Hematopoietic multipotent progenitor cell treated with erythropoietin and hydrocortisone succinate and interleukin-3 and kit ligand, for 4 days (in vitro differentiated cells): ENCODE measurements around the gene BNIP1.

Experiments
- DNase-seq: peaks from one replicate; pipeline ENCODE4 v3.0.0-alpha.2; 2015

BNIP1 gene

DNA sequence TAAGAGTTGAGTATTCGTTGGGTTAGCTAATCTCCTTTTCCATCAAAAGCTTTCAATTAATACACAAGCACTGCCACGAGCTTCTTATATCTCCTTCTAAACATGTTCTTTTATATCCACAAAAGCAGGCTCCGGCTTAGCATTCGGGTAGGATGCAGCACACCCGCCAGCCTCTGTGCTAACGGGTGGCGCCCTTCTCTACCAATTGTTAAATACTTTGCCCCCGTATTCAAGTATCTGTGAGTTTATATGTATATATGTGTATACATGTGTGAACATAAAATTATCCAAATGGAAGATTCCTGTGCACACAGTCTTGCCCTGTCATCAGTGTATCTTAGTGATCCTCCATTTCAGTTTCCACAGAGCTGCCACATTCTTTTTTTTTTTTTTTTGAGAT, 27.8 kb downstream of the BNIP1 start:
- DNase-seq: no peak

DNA sequence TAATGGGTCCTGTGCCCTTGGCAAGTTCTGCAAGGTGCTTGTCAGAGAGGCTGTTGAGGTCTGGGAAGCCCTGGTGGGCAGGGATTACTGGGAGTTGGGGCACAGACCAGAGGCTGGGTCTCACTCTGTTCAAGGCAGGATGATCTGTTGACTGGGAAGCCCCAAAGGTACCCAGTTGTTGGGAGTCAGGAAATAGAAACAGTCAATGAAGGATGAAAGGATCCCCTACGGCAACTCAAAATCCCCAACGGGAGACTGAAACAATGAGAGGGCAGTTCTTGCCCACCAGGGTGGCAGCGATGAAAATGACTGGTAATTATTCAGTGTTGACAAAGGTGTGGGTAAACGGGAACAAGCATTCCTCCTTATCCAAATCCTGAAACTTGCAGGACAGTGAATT, 31.2 kb downstream of the BNIP1 start:
- no peak for DNase-seq

DNA sequence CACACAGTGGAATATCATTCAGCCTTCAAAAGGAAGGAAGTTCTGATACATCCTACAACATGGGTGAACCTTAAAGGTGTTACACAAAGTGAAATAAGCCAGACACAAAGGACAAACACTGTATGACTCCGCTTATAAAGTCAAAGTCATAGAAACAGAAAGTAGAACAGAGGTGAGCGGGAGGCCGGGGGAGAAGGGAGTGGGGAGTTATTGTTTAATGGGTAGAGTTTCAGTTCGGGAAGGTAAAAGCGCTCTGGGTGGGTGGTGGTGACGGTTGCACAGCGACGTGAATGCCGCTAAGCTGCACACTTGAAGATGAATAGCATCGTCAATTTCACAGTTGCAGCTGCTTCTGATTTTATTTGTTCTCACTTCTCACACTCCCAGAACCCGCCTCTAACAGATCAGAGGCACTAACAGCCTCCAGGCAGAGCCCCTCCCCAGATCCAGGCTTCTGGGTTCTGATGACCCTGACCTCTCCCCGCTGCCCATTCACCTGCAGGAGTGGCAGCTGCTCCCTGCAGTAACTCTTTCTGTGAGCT, 34.1 kb downstream of the BNIP1 start:
- no peak for DNase-seq

DNA sequence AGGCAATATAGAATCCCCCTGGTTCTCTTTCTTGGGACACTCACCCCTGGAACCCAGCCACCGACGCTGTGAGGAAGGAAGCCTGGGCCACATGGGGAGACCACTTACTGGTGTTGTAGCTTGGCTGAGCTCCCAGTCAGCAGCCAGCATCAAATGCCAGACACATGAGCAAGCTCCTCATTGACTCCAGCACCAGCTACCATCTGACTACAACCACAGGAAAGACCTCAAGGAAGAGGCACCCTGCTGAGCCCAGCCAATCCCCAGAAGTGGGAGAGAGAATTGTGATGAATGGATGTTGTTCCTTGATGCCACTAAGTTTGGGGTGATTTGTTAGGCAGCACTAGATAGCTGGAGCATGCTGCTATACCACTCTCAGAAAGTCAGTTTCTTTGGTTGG, 36.0 kb downstream of the BNIP1 start:
- DNase-seq: no peak

DNA sequence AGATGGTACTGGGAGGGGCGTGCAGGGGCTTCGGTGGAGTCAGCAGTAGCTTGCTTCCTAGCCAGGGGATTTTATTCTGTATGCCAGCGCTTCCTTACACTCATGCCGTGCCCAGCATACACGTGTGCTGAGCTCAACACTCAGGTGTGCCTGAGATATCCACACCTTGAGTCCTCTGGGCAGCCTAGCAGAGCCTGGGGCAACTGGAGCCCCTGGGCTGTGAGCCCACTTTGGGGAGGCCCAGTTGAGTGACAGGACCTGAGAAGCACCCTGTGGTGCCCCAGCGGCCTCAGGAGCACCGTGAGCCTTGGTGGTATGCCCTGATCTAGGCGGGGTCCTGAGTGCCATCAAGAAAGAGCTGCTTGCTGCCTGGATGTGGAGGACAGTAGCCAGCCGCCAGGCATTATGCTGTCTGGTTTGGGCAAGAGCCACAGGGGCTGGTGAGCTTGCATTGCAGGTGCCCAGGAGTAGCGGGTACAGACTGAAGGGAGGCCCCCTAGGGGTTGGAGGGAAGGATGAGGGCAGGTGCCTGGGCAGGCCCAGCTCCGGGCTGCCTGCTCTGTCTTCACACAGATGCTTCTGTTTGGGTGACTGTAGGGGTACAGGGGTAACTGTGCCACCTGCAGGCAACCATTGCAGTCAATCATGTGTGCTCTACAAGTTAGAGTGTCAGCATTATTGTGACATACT, 42.9 kb downstream of the BNIP1 start:
- peak; percentile 35 for DNase-seq

DNA sequence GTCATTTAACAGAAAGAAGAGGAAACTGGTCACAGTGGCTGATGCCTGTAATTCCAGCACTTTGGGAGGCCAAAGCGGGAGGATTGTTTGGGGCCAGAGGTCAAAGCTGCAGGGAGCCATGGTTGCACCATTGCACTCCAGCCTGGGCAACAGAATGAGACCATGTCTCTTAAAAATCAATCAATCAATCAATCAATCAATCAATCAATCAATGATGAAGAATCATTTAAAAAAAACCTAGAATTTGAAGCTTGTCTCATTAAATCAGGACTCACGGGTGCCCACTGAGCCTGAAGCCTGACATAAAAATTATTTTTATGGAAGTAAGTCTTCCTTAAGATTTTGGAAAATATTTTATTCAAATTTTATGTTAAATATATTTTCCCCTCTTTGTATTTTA, 43.9 kb downstream of the BNIP1 start:
- no peak for DNase-seq

DNA sequence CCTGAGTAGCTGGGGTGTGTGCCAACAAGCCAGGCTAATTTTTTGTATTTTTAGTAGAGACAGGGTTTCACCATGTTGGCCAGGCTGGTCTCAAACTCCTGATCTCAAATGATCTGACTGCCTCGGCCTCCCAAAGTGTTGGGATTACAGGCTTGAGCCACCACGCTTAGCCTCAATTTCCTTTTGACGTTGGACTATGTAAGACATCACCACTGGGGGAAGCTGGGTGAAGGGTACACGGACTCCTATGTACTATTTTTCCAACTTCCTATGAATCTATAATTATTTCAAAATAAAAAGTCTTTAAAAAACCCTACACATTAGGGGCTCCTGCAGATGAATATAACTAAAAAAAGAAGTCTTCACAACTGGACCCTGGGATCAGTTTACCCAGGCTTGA, 46.7 kb downstream of the BNIP1 start:
- DNase-seq: no peak

DNA sequence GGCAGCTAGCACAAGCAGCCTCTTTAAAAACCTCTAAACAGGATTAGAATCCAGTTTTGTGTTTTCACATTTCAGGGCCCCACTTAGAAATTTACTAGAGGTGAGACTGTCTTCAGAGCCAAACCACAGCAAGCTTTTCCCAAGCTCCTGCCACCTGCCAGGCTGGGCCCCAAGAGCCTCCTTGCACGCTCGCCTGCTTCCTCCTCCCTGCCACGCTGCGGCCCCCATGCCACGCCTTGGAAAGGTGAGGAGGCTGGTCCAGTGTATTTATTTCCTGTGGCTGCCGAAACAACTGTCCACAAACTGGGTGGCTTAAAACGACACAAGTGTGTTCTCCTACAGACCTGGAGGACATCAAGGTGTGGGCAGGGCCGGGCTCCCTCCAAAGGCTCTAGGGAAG, 47.2 kb downstream of the BNIP1 start:
- no peak for DNase-seq

DNA sequence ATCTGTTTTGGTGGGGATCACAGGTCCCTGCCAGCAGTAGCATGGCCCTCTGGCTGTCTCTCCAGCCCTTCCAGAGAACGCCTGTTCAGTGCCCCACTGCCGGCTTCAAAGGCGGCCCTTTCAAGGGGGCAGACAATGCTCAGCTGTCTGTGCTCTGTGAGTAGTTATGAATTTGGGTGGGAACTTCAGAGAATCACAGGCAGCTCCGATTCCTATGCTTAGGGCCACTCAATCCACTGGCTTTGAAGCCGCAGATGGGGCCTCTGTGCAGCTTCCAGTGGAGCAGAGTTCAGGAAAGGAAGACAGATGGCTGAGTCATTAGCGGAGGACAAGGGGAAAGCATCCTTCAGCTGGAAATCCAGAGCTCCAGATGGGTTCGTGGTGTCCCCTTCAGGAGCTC, 48.2 kb downstream of the BNIP1 start:
- DNase-seq: no peak

DNA sequence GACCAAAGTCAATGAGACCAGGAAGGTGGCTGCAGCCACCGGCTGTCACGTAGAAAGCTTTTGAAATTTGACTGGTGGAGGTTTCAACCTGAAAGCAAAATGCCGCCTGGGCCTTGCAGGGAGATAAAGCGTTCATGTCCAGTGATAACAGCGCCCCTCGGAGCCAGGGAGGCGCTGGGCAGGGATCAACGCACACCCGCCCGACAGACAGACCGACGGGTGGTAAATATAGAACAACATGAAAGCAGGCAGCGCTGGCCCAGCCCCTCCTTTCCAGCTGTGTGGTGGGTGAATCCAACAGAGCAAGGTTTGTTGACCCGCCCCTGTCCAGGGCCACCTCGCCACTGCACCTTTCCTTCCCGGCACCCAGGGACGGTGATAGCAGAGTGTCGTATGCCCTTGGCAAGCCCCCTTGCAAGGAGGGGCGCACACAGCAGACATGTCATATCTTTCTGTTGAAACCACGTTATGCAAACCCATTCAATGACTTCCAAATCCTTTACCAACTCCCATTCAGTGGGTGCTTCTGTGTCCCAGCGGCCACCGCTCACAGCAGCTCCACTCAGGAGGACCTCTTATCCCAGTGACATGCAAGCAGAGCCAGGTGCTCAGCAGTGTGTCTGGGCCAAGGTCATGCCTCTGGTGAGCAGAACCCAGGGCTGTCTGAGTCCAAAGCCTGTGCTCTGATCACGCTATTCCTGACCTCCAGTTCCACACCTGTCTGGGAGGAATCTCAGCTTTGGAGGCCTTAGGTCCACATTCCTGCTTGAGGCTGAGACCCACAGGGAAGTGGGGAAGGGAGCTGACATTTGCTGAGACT, 52.0 kb downstream of the BNIP1 start:
- DNase-seq: no peak

DNA sequence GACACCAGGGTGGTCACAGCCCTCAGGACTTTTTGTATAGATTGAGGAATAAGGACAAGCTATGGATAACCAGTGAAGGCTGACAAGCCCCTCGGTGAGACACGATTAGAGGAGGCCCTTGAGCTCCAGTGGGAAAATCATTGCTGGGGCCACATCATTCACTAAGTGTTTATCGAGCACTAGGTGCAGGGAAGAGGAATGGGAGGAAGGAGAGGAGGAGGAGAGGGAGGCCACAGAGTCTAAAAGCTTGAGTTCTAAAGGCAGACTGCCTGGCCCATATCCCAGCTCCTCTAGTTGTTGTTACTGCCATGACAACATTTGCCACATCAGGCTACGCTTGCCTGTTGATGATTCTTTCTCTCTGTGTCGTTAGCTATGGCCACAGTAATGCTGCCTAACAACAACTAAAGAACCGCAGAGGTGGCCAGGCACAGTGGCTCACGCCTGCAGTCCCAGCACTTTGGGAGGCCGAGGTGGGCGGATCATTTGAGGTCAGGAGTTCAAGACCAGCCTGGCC, 53.1 kb downstream of the BNIP1 start:
- DNase-seq: no peak

DNA sequence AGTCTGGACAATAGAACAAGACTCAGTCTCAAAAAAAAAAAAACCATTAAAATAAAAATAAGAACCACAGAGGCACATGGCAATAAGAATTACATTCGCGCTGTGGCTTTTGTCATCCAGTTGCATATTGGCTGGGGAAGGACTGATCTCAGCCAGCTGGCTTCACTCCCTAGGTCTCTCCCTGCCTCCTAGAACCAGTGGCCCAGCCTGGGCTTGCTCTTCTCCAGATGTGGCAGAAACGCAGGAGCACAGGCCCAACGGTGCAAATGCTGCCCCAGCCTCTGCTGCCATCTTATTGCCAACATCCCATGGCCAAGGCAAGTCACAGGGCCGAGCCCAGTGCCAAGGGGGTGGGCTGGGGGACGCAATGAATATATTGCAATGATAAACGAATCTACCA, 53.7 kb downstream of the BNIP1 start:
- no peak for DNase-seq

DNA sequence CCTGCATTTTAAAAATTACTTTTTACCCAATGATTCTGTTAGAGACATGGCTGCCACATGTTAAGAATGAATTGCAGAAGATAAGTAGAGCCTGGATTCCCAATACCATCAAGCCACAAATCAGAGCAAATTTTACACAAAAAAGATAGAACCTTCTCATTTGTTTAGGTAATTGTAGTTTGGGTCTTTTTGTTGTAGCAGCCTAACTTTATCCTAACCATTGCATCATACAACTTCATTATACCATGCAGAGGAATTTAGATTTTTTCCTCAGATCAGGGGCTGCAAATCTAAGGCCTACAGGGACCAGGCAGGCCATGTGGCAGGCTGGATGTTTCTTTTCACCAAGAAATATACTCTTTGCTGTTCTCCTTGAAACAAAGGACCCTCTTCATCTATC, 56.0 kb downstream of the BNIP1 start:
- DNase-seq: no peak

DNA sequence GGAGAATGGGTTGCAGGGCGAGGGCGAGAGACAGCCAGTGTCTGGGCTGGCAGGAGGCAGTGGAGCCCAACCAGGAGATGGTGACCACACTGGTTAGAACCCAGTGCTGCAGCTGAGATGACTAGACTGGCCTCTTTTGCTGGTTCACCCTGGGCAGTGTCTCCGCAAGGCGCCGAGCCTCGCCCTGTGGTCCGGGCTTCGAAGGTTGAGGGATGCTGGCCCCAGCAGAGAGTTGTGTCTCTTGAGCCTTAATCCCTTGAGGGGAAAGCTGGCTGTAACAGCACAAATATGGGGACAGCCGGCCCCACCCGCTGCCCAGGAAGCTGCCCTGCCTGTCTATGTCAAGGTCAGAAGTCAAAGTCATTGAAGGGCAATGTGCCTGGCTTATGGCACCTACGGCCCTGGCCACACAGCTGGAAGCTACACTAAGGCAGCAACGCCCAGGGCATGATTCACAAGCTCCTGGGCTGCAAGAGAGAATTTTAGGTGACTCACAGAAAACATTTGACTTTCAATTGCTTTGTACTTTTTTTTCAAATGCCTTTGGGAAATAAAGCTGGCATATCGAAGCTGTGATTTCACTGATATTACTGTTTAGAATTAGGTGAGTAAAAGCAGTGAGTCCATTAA, 57.4 kb downstream of the BNIP1 start:
- DNase-seq: no peak

DNA sequence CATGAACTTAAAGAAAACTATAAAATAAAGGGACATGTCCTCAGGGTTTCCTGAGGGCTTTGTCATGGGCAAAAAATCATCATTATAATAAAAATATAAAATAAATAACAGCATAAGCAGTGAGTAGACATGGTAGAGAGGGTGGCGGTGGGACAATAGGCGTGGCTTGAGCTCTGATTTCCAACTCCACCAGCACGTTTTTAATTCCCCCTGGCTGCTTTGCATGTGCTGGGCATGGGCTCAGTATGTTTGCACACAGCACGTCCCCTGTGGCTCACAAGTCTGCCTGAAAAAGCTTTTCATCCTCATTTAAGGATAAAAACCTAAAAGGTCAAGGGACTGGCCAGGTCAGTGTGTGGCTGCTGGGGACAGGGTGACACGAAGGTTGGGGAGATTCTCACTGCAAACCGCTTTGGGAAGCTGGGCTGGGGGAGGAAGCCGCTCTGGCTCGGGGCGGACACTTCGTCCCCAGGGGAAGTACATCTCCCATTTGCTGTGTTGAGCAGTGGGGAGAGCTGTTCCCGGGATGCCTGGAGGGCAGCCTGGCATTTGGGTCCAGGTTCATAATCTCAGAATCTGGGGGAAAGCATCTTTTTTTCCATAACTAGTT, 58.0 kb downstream of the BNIP1 start:
- no peak for DNase-seq

DNA sequence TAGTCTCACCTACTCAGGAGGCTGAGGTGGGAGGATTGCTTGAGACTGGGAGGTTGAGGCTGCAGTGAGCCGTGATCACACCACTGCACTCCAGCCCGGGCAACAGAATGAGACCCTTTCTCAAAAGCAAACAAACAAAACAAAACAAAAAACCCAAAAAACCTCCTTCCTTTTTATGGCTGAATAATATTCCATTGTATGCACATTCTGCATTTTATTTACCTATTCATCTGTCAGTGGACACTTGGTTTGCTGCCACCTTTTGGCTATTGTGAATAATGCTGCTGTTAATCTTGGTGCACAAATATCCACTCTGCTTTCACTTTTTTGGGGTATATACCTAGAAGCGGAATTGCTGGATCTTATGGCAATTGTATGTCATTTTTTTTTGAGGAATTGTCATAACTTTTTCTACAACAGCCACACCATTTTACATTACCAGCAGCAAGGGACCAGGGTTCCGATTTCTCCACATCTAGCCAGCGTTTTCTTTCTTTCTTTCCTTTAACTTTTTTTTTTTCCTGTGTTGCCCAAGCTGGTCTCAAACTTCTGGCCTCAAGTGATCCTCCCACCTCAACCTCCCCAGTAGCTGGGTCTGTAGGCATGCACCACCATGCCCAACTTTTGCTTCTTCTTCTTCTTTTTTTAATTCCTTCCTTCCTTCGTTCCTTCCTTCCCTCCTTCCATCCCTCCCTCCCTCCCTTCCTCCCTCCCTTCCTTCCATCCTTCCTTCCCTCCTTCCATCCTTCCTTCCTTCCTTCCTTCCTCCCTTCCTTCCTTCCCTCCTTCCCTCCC, 60.1 kb downstream of the BNIP1 start:
- DNase-seq: peak; percentile 61

DNA sequence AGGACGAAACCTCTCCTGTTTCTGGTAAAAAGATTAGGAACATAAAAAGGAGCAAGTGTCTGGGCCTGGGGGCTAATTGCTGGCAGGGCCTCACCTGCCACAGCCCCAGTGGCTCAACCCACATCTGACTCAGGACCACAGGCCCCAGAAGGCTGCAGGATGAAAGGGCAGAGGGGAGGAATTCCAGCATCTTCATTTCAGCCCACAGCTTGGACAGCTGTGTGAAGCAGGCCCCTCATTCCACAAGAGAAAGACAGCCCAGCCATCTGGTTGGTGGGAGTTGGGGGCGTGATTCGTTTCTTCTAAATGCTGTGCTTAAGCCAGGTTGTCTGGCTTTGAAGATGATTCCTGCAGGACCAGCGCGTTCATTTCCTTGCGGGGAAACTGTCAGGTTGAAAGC, 61.6 kb downstream of the BNIP1 start:
- DNase-seq: no peak

DNA sequence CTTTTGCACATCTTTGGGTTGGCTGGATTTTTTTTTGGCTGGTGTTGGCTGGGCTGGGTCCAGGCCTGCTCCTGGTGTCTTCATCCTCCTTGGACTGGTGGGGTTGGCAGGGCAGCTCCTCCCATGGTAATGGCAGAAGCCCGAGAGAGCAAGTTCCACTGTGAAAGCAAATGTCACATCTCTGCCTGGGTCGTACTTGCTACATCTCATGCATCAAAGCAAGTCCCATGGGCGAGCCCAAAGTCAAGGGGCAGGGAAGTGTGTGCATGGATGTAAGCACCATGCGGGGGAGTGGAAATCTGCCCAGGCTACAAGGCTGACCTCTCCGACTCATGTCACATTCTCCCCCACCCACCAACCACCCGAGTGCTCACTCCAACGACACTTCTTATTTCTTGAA, 64.0 kb downstream of the BNIP1 start:
- no peak for DNase-seq

DNA sequence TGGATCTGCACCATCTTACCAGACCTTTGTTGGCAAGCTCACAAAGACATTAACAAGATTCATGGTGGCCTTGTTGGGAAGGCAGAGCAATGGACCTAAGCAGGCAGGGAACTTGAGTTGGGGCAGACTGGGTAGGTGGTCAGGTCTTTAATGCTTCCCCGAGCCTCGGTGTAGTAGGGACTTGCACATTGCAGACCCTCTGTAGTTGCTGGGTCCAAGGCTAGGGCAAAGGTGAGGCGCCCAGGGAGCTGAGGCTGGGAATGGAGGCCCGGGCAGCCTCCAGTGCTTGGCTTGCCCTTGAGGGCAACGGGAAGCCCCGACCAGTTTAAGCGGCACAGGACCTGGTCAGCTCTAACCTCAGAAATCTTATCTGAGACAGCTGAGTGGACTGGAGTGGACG, 66.5 kb downstream of the BNIP1 start:
- DNase-seq: no peak

DNA sequence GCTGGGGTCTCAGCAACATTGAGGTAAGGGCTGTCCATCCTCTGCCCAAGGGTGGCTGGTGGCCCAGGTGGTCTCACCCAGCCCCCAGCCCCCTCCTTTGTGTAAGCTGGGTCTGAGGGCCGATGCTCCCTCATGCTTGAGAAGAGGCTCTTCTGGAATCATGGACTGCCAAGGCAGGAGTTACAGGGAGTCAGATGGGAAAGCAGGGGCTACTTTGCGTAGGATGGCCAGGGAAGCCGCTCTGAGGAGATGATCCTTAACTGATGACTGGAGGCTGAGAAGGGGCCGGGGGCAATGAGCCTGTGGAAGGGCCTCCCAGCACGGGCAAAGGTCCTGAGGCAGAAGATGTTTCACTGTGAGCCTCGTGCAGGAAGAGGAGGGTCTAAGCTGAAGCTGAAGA, 67.0 kb downstream of the BNIP1 start:
- DNase-seq: no peak

DNA sequence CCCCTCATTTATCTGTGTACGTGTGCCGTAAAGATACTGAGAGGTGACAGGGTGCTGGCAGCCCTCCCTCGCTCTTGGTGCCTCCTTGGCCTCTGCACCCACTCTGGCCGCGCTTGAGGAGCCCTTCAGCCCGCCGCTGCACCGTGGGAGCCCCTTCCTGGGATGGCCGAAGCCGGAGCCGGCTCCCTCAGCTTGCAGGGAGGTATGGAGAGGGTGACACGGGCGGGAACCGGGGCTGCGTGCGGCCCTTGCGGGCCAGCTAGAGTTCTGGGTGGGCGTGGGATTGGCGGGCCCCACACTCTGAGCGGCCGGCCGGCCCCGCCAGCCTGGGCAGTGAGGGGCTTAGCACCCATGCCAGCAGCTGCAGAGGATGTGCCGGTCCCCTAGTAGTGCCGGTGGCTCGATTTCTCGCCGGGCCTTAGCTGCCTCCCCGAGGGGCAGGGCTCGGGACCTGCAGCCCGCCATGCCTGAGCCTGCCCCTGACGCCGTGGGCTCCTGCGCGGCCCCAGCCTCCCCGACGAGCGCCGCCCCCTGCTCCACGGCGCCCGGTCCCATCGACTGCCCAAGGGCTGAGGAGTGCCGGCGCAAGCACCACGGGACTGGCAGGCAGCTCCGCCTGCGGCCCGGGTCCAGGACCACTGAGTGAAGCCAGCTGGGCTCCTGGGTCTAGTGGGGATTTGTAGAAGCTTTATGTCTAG, 69.1 kb downstream of the BNIP1 start:
- DNase-seq: no peak
